Ectodermal cell (in vitro differentiated cells): ENCODE data around the gene ESYT1.

Source experiments
- H3K27ac ChIP-seq: 2 replicates; pipeline ENCODE4 v1.7.0; 2013; ENCODE audit warnings: mild to moderate bottlenecking, low read depth, low read length; ENCODE audit not compliant: insufficient read depth, poor library complexity, severe bottlenecking
- H3K27me3 ChIP-seq: 2 replicates; pipeline ENCODE4 v1.7.0; 2013; ENCODE audit warnings: mild to moderate bottlenecking, low read length; ENCODE audit not compliant: insufficient read depth, control insufficient read depth, poor library complexity, severe bottlenecking
- H3K36me3 ChIP-seq: one replicate; pipeline ENCODE4 v1.7.0; 2013; ENCODE audit warnings: low read length; ENCODE audit not compliant: control insufficient read depth, insufficient read depth
- H3K4me1 ChIP-seq: one replicate; pipeline ENCODE4 v1.7.0; 2013; ENCODE audit warnings: low read length; ENCODE audit not compliant: control insufficient read depth, insufficient read depth
- H3K4me3 ChIP-seq: 2 replicates; pipeline ENCODE4 v1.7.0; 2013; ENCODE audit warnings: low read depth, low read length, control low read depth; ENCODE audit not compliant: insufficient read depth
- H3K9me3 ChIP-seq: 2 replicates; pipeline ENCODE4 v1.7.0; 2013; ENCODE audit warnings: mild to moderate bottlenecking, low read length, moderate library complexity; ENCODE audit not compliant: control insufficient read depth
- WGBS, 2 experiments: methylation state at CpG; one replicate each; pipeline ENCODE4 v1.1.7; 2013; ENCODE audit warnings: missing lambda C conversion rate in 2 of 2; 5-methylcytosine and 5-hydroxymethylcytosine counted together

The ESYT1 gene

GRCh38 chr12:56117778-56118687 is 10.0 kb upstream of the ESYT1 start, which contains the start of gene ZC3H10:
Gene ZC3H10, plus strand, starts transcription at chr12:56118266. Its CDS starts 2,297 bp downstream, at chr12:56120563.
- WGBS, 2 experiments, result 1% methylated on average over 60 of the region's 61 CpGs
- peaks cover 9% of the 10 kb centered on the region for H3K4me1 ChIP-seq
- H3K27ac ChIP-seq, result peak within 1 kb of the TSS; percentile 97
- no peaks in the 10 kb centered on the region for H3K27me3 ChIP-seq
- H3K36me3 ChIP-seq, result peaks cover 25% of the 10 kb centered on the region
- H3K9me3 ChIP-seq, result no peaks in the 10 kb centered on the region
- H3K4me3 ChIP-seq, result peak within 1 kb of the TSS; percentile 86

- Histone ChIP-seq H3K4me1 (peaks cover 9% of the 10 kb centered on the region), H3K9me3 (no peaks in the 10 kb centered on the region), H3K27ac (peak overlapping the region; percentile 73), H3K4me3 (peak overlapping the region; percentile 86), H3K27me3 (no peaks in the 10 kb centered on the region), H3K36me3 (peaks cover 19% of the 10 kb centered on the region)
- 29 to 31% methylated on average over 13 of the region's 13 CpGs for WGBS, 2 experiments
Measured at GRCh38 chr12:56118688-56119357, 9.2 kb upstream of the ESYT1 start.

GRCh38 chr12:56119361-56119796 is 8.7 kb upstream of the ESYT1 start:
- Histone ChIP-seq H3K36me3 (peaks cover 14% of the 10 kb centered on the region), H3K27me3 (no peaks in the 10 kb centered on the region), H3K27ac (no peak overlapping the region), H3K4me1 (peaks cover 9% of the 10 kb centered on the region), H3K4me3 (peak overlapping the region; percentile 86), H3K9me3 (no peaks in the 10 kb centered on the region)
- 0% methylated on average over 2 of the region's 2 CpGs for WGBS, 2 experiments

- peaks cover 9% of the 10 kb centered on the region for H3K4me1 ChIP-seq
- no peak overlapping the region for H3K27ac ChIP-seq
- H3K9me3 ChIP-seq, result no peaks in the 10 kb centered on the region
- peaks cover 13% of the 10 kb centered on the region for H3K36me3 ChIP-seq
- no peaks in the 10 kb centered on the region for H3K27me3 ChIP-seq
- H3K4me3 ChIP-seq, result no peak overlapping the region
- WGBS, 2 experiments, result 96% methylated on average over 17 of the region's 17 CpGs
Measured at GRCh38 chr12:56120158-56120846, 7.8 kb upstream of the ESYT1 start.

GRCh38 chr12:56121204-56121870 is 6.7 kb upstream of the ESYT1 start:
- peaks cover 13% of the 10 kb centered on the region for H3K36me3 ChIP-seq
- no peaks in the 10 kb centered on the region for H3K27me3 ChIP-seq
- no peak overlapping the region for H3K27ac ChIP-seq
- 92 to 95% methylated on average over 11 of the region's 11 CpGs for WGBS, 2 experiments
- H3K9me3 ChIP-seq, result no peaks in the 10 kb centered on the region
- H3K4me3 ChIP-seq, result no peak overlapping the region
- H3K4me1 ChIP-seq, result peaks cover 10% of the 10 kb centered on the region

- WGBS, 2 experiments, result 91 to 97% methylated on average over 2 of the region's 2 CpGs
Measured at GRCh38 chr12:56122637-56123036, 5.4 kb upstream of the ESYT1 start.

GRCh38 chr12:56124133-56124532 is 3.9 kb upstream of the ESYT1 start:
- H3K27ac ChIP-seq, result no peak overlapping the region
- H3K27me3 ChIP-seq, result no peaks in the 10 kb centered on the region
- H3K9me3 ChIP-seq, result no peaks in the 10 kb centered on the region
- no peak overlapping the region for H3K4me3 ChIP-seq
- peaks cover 13% of the 10 kb centered on the region for H3K36me3 ChIP-seq
- peaks cover 17% of the 10 kb centered on the region for H3K4me1 ChIP-seq
- WGBS, 2 experiments, result 94 to 95% methylated on average over 4 of the region's 4 CpGs

More at GRCh38 chr12:56122637-56123036, 5.4 kb upstream of the ESYT1 start:
- H3K9me3 ChIP-seq, result no peaks in the 10 kb centered on the region
- H3K4me1 ChIP-seq, result peaks cover 21% of the 10 kb centered on the region
- peaks cover 13% of the 10 kb centered on the region for H3K36me3 ChIP-seq
- no peaks in the 10 kb centered on the region for H3K27me3 ChIP-seq
- no peak overlapping the region for H3K27ac ChIP-seq
- H3K4me3 ChIP-seq, result no peak overlapping the region

GRCh38 chr12:56126732-56127239 is 1.3 kb upstream of the ESYT1 start:
- 89 to 92% methylated on average over 3 of the region's 3 CpGs for WGBS, 2 experiments
- peaks cover 20% of the 10 kb centered on the region for H3K4me1 ChIP-seq
- peak overlapping the region; percentile 96 for H3K27ac ChIP-seq
- no peaks in the 10 kb centered on the region for H3K27me3 ChIP-seq
- H3K9me3 ChIP-seq, result no peaks in the 10 kb centered on the region
- peaks cover 13% of the 10 kb centered on the region for H3K36me3 ChIP-seq
- H3K4me3 ChIP-seq, result peak overlapping the region; percentile 34

- WGBS, 2 experiments, result 0 to 4% methylated on average over 6 to 8 of the region's 8 CpGs
- Histone ChIP-seq H3K4me1 (peaks cover 20% of the 10 kb centered on the region), H3K27ac (peak overlapping the region; percentile 96), H3K36me3 (peaks cover 20% of the 10 kb centered on the region), H3K27me3 (no peaks in the 10 kb centered on the region), H3K9me3 (no peaks in the 10 kb centered on the region), H3K4me3 (peak overlapping the region; percentile 34)
Measured at GRCh38 chr12:56127485-56127887, 581 bp upstream of the ESYT1 start.
